Activated naive CD4-positive, alpha-beta T cell treated with anti-CD3 and anti-CD28 coated beads, Interleukin-2, amount 50 U/mL, for 24 hours (primary cell): Measurements from ENCODE around the gene EHMT2.
"Not testable (repeated sequence)": the region's sequence is repeated elsewhere in the genome, so short reads cannot be mapped to it uniquely, and the experiment has no call there.

ENCODE experiments used
- H3K27ac Mint-ChIP-seq: one replicate; pipeline ENCODE4 v1.8.0; 2021; ENCODE audit warnings: mild to moderate bottlenecking, mixed read lengths
- H3K27me3 Mint-ChIP-seq: one replicate; pipeline ENCODE4 v1.8.0; 2021; ENCODE audit warnings: mixed read lengths
- H3K36me3 Mint-ChIP-seq: one replicate; pipeline ENCODE4 v1.8.0; 2021; ENCODE audit warnings: mixed read lengths
- H3K4me1 Mint-ChIP-seq: one replicate; pipeline ENCODE4 v1.8.0; 2021; ENCODE audit warnings: mixed read lengths
- H3K4me3 Mint-ChIP-seq: one replicate; pipeline ENCODE4 v1.8.0; 2021; ENCODE audit warnings: mild to moderate bottlenecking, mixed read lengths
- H3K9me3 Mint-ChIP-seq: one replicate; pipeline ENCODE4 v1.8.0; 2021; ENCODE audit warnings: mixed read lengths

EHMT2 gene

DNA sequence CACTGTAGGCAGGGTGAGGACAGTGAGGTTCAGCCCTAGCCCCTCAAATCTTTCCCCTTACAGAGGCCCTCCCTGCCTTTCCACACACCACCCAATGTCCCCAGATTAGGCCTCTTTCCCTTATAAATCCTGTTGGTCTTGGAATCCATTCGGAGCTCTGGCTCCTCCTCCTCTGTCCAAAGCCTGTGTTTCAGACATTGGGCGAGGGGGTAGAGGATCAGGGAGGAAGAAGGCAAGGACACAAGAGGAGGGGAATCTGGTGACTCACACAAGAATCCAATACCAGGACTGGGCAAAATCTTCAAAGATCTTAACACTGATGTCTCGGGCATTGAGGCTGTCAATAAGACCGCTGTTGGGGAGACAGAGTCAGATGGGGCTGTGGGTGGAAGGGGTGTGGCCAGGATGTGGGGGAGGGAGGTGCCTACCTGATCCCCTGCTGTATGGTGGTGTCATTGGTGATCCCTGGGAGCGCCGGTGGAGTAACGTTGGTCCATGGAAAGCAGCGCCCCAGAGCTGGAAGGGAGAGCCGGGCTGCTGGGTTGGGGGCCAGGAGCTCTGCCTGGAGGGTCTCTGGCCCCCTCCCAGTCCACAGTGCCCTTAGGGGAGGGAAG is 26.3 kb downstream of the EHMT2 start:
- H3K27ac Mint-ChIP-seq: no peak overlapping the region
- H3K4me3 Mint-ChIP-seq: no peak overlapping the region
- no peaks in the 10 kb centered on the region for H3K4me1 Mint-ChIP-seq
- no peaks in the 10 kb centered on the region for H3K9me3 Mint-ChIP-seq
- H3K36me3 Mint-ChIP-seq: no peaks in the 10 kb centered on the region
- H3K27me3 Mint-ChIP-seq: no peaks in the 10 kb centered on the region

DNA sequence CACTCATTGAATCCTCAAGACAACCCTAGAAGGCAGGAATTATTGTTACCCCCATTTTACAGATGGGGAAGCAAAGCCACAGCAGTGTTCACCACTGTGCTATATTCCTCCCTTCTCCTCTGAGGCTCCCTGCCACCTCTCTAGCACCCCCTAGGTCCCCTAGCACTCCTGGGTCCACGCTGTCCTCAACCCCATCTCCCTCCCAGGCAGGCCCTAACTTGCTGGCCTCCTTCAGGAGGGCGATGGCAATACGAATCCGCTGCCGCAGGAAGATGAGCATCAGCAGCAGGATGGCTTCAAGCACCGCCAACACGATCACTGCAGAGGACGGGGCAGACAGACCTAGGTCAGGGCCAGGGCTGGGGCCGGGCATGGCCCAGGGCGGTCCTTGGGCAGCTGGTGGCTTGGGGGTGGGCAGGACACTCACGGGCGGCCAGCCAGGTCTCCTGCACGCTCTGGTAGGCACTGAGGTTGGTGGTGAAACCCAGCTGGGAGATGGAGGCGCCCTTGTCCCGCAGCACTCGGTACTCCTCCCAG is 27.0 kb downstream of the EHMT2 start:
- no peak overlapping the region for H3K4me3 Mint-ChIP-seq
- H3K9me3 Mint-ChIP-seq: no peaks in the 10 kb centered on the region
- H3K36me3 Mint-ChIP-seq: no peaks in the 10 kb centered on the region
- H3K27ac Mint-ChIP-seq: no peak overlapping the region
- no peaks in the 10 kb centered on the region for H3K4me1 Mint-ChIP-seq
- no peaks in the 10 kb centered on the region for H3K27me3 Mint-ChIP-seq

DNA sequence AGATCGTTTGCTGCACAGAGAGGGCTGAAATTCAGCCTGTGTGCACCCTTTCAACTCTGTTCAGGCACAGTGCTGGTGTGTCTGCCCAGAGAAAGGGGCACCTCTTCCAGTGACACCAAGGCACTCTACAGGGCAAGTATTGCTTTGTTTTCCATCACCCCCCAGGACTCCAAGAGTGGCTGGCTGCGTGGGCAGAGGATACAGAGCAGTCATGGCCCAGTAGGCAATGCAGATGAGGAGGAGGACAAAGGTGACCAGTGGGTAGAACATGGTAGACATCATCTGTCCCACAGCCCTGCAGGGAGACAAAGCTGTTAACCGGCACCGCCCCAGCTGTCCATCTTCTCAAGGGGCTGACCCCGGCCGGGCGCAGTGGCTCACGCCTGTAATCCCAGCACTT is 28.2 kb downstream of the EHMT2 start:
- peaks cover 2% of the 10 kb centered on the region for H3K4me1 Mint-ChIP-seq

DNA sequence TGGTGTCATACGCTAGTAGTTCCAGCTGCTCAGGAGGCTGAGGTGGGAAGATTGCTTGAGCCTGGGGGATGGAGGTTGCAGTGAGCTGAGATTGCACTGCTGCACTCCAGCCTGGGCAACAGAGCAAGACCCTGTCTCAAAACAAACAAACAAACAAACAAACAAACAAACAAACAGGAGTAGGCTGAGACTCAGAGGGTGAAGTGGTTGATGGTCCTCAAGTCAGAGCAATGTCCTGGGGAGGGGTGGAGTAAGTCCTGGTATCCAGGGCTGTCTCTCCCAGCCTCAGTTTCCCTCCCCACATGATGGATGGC is 28.9 kb downstream of the EHMT2 start:
- H3K4me3 Mint-ChIP-seq, H3K27ac Mint-ChIP-seq, H3K4me1 Mint-ChIP-seq, H3K9me3 Mint-ChIP-seq, H3K27me3 Mint-ChIP-seq, H3K36me3 Mint-ChIP-seq: not testable (repeated sequence)

More for the DNA sequence above, 28.2 kb downstream of the EHMT2 start:
- H3K27ac Mint-ChIP-seq: no peak overlapping the region
- H3K27me3 Mint-ChIP-seq: no peaks in the 10 kb centered on the region
- no peaks in the 10 kb centered on the region for H3K36me3 Mint-ChIP-seq
- H3K9me3 Mint-ChIP-seq: no peaks in the 10 kb centered on the region
- H3K4me3 Mint-ChIP-seq: no peak overlapping the region

DNA sequence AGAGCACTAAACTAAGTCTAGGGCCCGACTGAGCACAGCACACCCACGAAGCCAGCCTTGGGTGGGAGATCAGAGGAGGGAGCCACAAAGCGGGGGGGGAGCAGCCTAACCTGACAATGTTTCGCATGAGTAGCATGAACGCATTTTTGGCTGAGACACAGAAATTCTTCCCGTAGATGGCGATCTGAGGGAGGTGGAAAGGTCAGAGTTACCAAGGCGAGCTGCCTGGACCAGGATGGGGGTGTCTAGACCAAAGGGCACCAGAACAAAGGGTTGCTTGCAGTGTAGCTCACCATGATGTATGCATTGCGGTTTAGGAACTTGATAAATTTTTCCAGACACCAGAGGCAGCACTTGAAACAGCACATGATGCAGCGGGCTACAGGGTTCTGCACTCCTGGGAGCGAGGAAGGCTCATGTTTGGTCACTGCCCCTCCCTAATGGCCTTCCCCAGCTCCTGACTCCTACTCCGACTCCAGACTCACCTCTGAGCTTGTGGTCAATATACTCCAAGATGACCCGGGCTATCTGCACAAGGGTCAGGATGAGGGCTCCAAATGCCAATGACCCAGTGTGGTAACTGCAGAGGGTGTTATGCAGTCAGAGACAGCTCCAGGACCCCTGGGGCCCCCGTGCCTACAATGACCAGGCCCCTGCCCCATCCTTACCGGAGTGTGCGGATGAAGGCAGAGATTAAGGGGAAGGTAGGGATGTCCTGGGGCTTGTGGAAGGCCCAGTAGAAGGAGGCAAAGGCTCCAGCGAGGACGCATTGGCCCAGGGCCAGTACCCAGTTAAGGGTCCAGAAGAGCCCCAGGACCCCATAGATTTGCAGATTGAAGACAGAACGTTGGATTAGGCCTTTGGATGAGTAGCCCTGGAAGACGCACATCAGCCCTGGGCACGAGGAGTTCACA is 32.0 kb downstream of the EHMT2 start:
- Mint-ChIP-seq H3K27ac (no peak overlapping the region), H3K9me3 (no peaks in the 10 kb centered on the region), H3K4me1 (peaks cover 21% of the 10 kb centered on the region), H3K36me3 (no peaks in the 10 kb centered on the region), H3K27me3 (no peaks in the 10 kb centered on the region), H3K4me3 (no peak overlapping the region)

DNA sequence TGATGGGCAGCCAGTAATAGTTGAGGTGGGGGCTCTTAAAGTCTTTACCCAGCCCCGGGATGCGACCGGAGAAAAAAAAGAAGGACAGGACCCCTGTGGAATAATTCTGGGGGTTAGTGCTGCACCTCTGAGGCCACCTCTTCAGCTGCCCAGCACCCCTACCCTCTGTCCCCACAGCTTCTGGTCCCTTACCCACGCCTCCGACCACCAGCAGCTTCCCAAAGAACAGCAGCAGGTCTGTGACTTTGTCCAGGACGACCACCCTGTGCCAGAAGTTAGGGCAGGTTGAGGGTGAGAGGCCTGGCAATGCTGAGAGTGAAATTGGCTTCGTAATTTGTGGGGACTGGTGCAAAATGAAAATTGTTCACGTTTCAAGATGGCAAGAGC is 32.7 kb downstream of the EHMT2 start:
- Mint-ChIP-seq H3K4me1 (peaks cover 21% of the 10 kb centered on the region), H3K4me3 (no peak overlapping the region), H3K36me3 (no peaks in the 10 kb centered on the region), H3K27ac (no peak overlapping the region), H3K27me3 (no peaks in the 10 kb centered on the region), H3K9me3 (no peaks in the 10 kb centered on the region)

DNA sequence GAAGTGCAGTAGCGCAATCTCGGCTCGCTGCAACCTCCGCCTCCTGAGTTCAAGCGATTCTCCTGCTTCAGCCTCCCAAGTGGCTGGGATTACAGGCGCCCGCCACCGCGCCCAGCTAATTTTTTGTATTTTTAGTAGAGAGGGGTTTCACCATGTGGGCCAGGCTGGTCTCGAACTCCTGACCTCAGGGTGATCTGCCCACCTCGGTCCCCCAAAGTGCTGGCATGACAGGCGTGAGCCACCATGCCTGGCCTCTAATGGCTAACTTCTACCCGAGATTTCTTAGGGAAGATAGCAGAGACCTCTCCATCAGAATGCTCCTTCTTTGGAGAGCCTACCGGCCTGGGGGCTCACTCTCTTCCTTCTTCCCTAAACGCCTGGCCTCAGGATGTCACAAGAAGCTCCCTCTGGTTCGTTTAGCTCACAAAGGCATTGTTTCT is 33.4 kb downstream of the EHMT2 start:
- H3K9me3 Mint-ChIP-seq, H3K27me3 Mint-ChIP-seq, H3K36me3 Mint-ChIP-seq: not testable (repeated sequence)
- peak overlapping the region; percentile 97 for H3K4me3 Mint-ChIP-seq
- H3K4me1 Mint-ChIP-seq: peaks cover 21% of the 10 kb centered on the region
- H3K27ac Mint-ChIP-seq: peak overlapping the region; percentile 85

DNA sequence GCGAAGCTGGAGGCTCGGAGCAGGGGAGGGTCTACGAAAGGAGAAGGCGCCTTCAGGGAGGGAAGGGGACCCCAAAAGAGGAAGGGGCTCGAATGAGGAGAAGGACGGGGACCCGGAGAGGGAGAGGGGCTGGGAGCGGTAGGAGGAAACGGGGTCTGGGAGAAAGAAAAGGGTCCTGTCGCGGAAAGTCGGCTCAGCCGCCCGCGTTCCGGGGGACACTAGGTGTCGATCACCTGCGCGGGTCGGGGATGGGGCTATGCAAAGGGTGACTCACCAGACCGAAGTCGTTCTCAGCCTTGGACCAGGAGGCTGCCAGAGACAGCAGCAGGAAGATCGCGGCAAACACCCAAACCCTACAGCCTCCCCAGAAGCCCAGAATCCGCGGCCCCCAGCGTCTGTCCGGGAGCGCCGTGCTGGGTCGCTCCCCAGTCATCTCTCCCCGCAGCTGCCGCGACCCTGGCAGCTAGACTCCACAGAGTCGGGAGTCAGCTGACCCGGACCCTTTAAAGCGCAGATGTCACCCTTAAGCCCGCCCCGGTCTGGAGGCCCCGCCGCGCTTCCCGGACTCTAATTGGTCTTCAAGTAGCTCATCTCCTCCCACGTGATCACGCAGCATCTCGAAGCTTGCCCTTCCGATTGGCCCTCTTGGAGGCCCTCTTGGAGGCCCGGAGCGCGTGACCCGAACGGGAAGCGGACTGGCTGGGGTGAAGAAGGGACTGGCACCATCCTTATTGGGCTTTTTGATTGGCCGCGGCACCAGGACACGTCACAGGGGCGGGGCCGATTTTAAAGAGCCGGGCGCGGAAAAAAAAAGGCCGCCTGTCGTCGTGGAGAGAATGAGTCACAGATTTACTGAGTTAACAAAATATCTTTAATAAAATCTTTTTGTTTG is 34.9 kb downstream of the EHMT2 start, which contains the start of gene NEU1:
NEU1 (minus strand) TSS at position 478 of the 892 bp plus-strand sequence; CDS start at position 433, 45 bp downstream.
- Mint-ChIP-seq H3K9me3 (no peaks in the 10 kb centered on the region), H3K4me3 (peak within 1 kb of the TSS; percentile 97), H3K36me3 (peaks cover 2% of the 10 kb centered on the region), H3K4me1 (peaks cover 21% of the 10 kb centered on the region), H3K27me3 (no peaks in the 10 kb centered on the region), H3K27ac (peak within 1 kb of the TSS; percentile 85)

DNA sequence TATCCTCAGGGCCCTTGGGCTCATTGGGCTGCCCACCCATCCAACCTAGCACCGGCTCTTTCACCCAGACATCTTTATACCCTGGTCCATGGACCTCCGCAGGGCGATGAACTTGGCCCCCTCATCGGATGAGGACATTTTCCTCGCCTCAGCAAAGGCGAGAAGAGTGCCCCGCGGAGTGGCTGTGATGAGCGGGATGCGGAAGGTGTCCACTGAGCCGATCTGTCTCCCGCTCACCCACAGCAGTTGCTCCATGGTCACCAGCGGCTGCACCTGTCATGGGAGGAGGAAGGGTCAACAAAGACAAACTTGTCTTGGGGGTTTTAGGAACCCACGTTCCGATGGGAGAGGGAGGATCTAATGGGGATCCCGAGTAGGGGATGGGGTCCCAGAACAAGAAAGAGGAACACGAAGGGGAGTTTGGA is 35.6 kb downstream of the EHMT2 start:
- Mint-ChIP-seq H3K9me3 (no peaks in the 10 kb centered on the region), H3K36me3 (peaks cover 2% of the 10 kb centered on the region)

DNA sequence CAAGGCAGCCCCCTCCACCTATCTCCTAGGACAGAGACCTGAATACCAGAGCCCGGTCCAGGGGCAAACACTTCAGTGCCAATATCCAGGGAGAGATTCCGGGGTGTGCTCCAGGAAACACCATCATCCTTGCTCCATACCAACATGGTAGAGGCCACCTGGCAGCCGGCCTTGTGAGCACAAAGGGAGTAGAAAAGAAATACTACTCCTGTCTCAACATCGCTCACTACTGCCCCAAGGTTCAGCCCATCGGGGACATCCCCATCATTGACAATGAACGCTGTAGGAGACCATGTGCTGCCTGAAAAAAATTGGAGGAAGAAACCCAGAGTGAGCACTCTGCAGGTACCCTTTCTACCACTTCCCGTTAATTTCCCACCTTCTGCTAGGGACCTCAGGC is 36.3 kb downstream of the EHMT2 start:
- H3K4me3 Mint-ChIP-seq: peak overlapping the region; percentile 97
- H3K27ac Mint-ChIP-seq: peak overlapping the region; percentile 6
- H3K36me3 Mint-ChIP-seq: peaks cover 2% of the 10 kb centered on the region
- H3K9me3 Mint-ChIP-seq: no peaks in the 10 kb centered on the region
- H3K27me3 Mint-ChIP-seq: no peaks in the 10 kb centered on the region
- H3K4me1 Mint-ChIP-seq: peaks cover 21% of the 10 kb centered on the region

More for the DNA sequence above, 35.6 kb downstream of the EHMT2 start:
- Mint-ChIP-seq H3K27ac (peak overlapping the region; percentile 85), H3K4me1 (peaks cover 21% of the 10 kb centered on the region), H3K27me3 (no peaks in the 10 kb centered on the region), H3K4me3 (peak overlapping the region; percentile 97)

DNA sequence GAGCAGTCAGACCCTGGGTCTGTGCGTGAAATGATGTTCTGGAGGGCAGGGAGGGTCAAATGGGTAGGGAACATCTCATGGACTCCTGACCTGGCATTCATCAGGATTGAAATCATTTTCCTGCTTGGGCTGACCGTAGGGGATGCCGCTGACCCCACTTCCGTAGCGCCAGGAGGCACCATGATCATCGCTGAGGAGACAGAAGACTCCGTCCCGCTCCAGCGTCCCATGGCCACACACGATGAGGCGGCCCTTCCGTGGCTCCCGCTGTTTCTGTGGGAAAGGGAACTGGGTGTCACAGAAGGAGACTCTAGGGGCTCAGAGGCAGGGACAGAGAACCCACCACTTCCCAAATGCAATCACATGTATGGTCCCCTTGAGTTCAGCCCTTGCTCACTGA is 37.1 kb downstream of the EHMT2 start:
- Mint-ChIP-seq H3K27ac (no peak overlapping the region), H3K27me3 (no peaks in the 10 kb centered on the region), H3K36me3 (peaks cover 2% of the 10 kb centered on the region), H3K9me3 (no peaks in the 10 kb centered on the region), H3K4me1 (peaks cover 21% of the 10 kb centered on the region), H3K4me3 (peak overlapping the region; percentile 44)

DNA sequence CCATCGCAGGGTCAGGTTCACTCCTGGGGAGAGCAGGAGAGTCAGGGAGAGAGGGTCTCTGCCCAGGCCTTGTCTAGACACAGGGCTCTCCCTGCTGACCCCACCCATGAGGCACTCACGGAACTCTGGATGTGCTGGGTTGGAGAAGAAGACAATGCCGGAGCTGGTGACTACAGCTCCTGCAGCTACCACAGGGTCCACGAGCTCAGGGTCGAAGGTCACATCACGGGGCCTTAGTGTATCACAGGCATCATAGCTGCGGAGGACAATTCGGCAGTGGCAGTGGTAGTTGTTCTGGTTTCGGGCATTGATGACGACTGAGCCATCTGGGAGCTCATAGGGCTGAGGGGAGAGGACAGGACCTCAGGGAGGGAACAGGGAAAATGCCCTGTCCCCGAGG is 37.6 kb downstream of the EHMT2 start:
- no peak overlapping the region for H3K27ac Mint-ChIP-seq
- H3K4me1 Mint-ChIP-seq: peaks cover 21% of the 10 kb centered on the region
- peaks cover 2% of the 10 kb centered on the region for H3K36me3 Mint-ChIP-seq
- H3K4me3 Mint-ChIP-seq: peak overlapping the region; percentile 44
- H3K27me3 Mint-ChIP-seq: no peaks in the 10 kb centered on the region
- no peaks in the 10 kb centered on the region for H3K9me3 Mint-ChIP-seq

DNA sequence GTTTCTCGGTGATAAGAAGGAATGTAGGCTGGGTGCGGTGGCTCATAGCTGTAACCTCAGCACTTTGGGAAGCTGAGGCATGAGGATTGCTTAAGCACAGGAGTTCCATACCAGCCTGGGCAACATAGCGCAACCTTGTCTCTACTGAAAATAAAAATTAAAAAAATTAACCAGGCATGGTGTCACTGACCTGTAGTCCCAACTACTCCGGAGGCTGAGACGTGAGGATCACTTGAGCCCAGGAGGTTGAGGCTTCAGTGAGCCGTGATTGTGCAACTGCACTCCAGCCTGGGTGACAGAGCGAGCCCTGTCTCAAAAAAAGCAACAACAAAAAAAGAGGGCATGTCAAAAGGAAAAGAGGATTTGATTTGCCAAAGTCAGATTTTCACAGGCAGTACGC is 38.8 kb downstream of the EHMT2 start:
- H3K9me3 Mint-ChIP-seq: no peaks in the 10 kb centered on the region
- no peaks in the 10 kb centered on the region for H3K27me3 Mint-ChIP-seq
- H3K27ac Mint-ChIP-seq: no peak overlapping the region
- H3K36me3 Mint-ChIP-seq: peaks cover 2% of the 10 kb centered on the region
- peaks cover 14% of the 10 kb centered on the region for H3K4me1 Mint-ChIP-seq
- H3K4me3 Mint-ChIP-seq: no peak overlapping the region

DNA sequence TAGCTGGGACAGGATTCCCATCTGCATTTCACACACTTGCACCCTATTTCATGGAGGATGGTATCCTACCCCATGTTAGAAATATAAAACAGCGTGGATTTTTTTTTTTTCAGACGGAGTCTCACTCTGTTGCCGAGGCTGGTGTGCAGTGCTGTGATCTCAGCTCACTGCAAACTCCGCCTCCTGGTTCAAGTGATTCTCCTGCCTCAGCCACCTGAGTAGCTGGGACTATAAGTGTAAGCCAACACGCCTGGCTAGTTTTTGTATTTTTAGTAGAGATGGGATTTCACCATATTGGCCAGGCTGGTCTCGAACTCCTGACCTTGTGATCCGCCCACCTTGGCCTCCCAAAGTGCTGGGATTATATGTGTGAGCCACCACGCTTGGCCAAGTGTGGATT is 39.7 kb downstream of the EHMT2 start:
- not testable (repeated sequence) for H3K4me3 Mint-ChIP-seq, H3K9me3 Mint-ChIP-seq, H3K36me3 Mint-ChIP-seq, H3K27me3 Mint-ChIP-seq, H3K27ac Mint-ChIP-seq
- H3K4me1 Mint-ChIP-seq: peaks cover 12% of the 10 kb centered on the region

DNA sequence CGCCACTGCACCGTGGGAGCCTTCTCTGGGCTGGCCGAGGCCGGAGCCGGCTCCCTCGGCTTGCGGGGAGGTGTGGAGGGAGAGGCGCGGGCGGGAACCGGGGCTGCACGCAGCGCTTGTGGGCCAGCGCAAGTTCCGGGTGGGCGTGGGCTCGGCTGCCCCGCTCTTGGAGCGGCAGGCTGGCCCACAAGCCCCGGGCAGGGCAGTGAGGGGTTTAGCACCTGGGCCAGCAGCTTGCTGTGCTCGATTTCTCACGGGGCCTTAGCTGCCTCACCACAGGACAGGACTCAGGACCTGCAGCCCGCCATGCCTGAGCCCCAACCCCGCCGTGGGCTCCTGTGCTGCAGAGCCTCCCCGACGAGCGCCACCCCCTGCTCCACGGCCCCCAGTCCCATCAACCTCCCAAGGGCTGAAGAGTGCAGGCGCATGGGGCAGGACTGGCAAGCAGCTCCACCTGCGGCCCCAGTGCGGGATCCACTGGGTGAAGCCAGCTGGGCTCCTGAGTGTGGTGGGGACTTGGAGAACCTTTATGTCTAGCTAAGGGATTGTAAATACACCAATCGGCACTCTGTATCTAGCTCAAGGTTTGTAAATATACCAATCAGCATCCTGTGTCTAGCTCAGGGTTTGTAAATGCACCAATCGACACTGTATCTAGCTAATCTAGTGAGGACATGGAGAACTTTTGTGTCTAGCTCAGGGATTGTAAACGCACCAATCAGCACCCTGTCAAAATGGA is 45.3 kb downstream of the EHMT2 start:
- H3K4me1 Mint-ChIP-seq, H3K27ac Mint-ChIP-seq, H3K9me3 Mint-ChIP-seq, H3K4me3 Mint-ChIP-seq, H3K27me3 Mint-ChIP-seq, H3K36me3 Mint-ChIP-seq: not testable (repeated sequence)
